Measurements from ENCODE around the gene JPH2. TPM values are rescaled to one million over a fixed set of nuclear protein-coding genes. Genes with fewer than 3 reads are reported as not detected.
A peak's percentile ranks its signal among the peaks of the same experiment; 100 is the strongest.

Gene JPH2
- total RNA-seq, 1 experiment from 2014 or later: 9.9 TPM

DNA sequence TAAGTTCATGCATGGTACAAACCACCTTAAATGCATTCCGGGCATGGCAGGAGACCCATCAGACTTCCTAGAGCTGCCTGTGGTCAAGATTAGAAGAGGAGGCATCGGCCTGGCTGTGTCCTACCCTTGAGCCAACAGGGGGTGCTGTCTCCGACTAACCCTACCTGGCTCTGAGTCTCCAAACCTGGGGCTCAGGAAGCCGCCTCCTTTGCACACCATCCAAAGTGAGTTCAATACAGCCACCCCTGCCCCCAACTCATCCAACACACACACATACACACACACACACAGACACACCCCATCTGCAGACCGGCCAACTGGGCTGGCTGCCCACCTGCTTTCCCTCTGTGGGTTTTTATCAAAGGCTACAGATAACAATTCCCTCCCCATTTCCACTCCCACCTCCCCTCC, 77.0 kb downstream of the JPH2 start:
- Histone ChIP-seq H3K4me3 (no peak overlapping the region), H3K27me3 (no peaks in the 10 kb centered on the region), H3K36me3 (no peaks in the 10 kb centered on the region), H3K9me3 (peaks cover 17% of the 10 kb centered on the region)
- DNase-seq: no peak

- DNase-seq: no peak
- Histone ChIP-seq H3K27me3 (peaks cover 8% of the 10 kb centered on the region; the same call in 1 of the 2 replicates), H3K9me3 (peaks cover 17% of the 10 kb centered on the region), H3K4me3 (no peak overlapping the region), H3K36me3 (no peaks in the 10 kb centered on the region)
These were observed 80.4 kb downstream of the JPH2 start for GRCh38 chr20:44106615-44107014.

GRCh38 chr20:44104798-44105517, 82.0 kb downstream of the JPH2 start:
- Histone ChIP-seq H3K36me3 (no peaks in the 10 kb centered on the region), H3K27me3 (peaks cover 8% of the 10 kb centered on the region; the same call in 1 of the 2 replicates), H3K9me3 (peaks cover 17% of the 10 kb centered on the region), H3K4me3 (no peak overlapping the region)
- DNase-seq: peak; percentile 83

DNA sequence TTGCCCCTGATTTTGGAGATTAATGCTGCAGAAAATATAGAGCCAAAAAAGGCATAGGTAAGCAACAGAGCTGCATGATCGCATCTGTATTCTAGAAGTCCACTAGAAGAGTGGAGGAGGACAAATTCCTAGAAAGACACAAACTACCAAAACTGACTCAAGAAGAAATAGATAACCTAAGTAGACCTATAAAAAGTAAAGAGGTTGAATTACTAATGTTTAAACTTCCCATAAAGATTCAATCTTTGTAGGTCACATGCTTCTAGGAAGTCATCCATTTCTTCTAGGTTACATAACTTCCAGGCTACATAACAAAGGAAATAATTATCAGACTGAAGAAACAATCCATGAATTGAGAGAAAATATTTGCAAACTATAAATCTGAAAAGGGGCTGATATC, 84.4 kb downstream of the JPH2 start:
- H3K27me3 ChIP-seq: peaks cover 8% of the 10 kb centered on the region; the same call in 1 of the 2 replicates
- no peak for DNase-seq
- H3K9me3 ChIP-seq: peaks cover 4% of the 10 kb centered on the region; the same call in 1 of the 2 replicates
- H3K4me3 ChIP-seq: no peak overlapping the region
- no peaks in the 10 kb centered on the region for H3K36me3 ChIP-seq

- no peaks in the 10 kb centered on the region; the same call in 1 of the 2 replicates for H3K9me3 ChIP-seq
- H3K4me3 ChIP-seq: no peak overlapping the region
- no peaks in the 10 kb centered on the region for H3K36me3 ChIP-seq
- DNase-seq: no peak
- H3K27me3 ChIP-seq: peaks cover 8% of the 10 kb centered on the region; the same call in 1 of the 2 replicates
These were observed 87.2 kb downstream of the JPH2 start for GRCh38 chr20:44099832-44100231.

- H3K36me3 ChIP-seq: no peaks in the 10 kb centered on the region
- DNase-seq: no peak
- no peaks in the 10 kb centered on the region; the same call in 1 of the 2 replicates for H3K9me3 ChIP-seq
- no peak overlapping the region for H3K4me3 ChIP-seq
- H3K27me3 ChIP-seq: peaks cover under 1% of the 10 kb centered on the region; the same call in 1 of the 2 replicates
These were observed 88.3 kb downstream of the JPH2 start for GRCh38 chr20:44098657-44099056.

GRCh38 chr20:44098256-44098630, 88.7 kb downstream of the JPH2 start:
- Histone ChIP-seq H3K4me3 (no peak overlapping the region), H3K9me3 (no peaks in the 10 kb centered on the region; the same call in 1 of the 2 replicates), H3K36me3 (no peaks in the 10 kb centered on the region), H3K27me3 (no peaks in the 10 kb centered on the region)
- no peak for DNase-seq

GRCh38 chr20:44097521-44098255, 89.3 kb downstream of the JPH2 start:
- no peaks in the 10 kb centered on the region; the same call in 1 of the 2 replicates for H3K9me3 ChIP-seq
- no peaks in the 10 kb centered on the region for H3K27me3 ChIP-seq
- H3K4me3 ChIP-seq: no peak overlapping the region
- peak; percentile 46 for DNase-seq
- H3K36me3 ChIP-seq: no peaks in the 10 kb centered on the region

DNA sequence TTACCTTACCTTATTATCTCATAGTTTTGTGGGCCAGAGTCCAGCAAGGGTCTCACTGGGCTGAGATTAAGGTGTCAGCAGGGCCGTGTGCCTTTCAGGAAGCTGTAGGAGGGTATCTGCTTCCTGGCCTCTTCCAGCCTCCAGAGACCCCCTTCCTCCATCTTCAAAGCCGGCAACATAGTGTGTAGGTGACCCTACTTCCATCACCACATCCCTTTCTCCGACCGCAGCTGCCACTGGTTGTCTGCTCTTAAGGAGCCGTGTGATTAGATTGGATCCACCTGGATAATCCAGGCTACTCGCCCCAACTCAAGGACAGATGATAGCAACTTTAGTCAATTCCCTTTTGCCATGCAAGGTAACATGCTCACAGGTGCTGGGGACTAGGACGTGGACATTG, 91.2 kb downstream of the JPH2 start:
- H3K27me3 ChIP-seq: no peaks in the 10 kb centered on the region
- H3K4me3 ChIP-seq: no peak overlapping the region
- H3K9me3 ChIP-seq: no peaks in the 10 kb centered on the region
- H3K36me3 ChIP-seq: no peaks in the 10 kb centered on the region
- no peak for DNase-seq

DNA sequence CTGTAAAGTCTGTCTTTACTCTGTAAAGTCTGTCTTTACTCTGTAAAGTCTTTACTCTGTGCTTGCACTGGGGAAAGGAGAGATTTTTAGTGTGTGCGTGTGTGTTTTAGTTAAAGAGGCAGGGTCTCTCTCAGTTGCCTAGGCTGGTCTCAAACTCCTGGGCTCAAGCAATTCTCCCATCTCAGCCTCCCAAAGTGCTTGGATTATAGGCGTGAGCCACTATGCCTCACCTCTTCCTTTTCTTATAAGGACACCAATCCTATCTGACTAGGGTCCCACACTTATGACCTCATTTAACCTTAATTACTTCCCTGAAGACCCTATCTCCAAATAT, 93.8 kb downstream of the JPH2 start:
- no peaks in the 10 kb centered on the region for H3K9me3 ChIP-seq
- no peak for DNase-seq
- H3K27me3 ChIP-seq: no peaks in the 10 kb centered on the region
- no peaks in the 10 kb centered on the region for H3K36me3 ChIP-seq
- no peak overlapping the region for H3K4me3 ChIP-seq

- DNase-seq: no peak
- no peaks in the 10 kb centered on the region for H3K36me3 ChIP-seq
- no peak overlapping the region for H3K4me3 ChIP-seq
- no peaks in the 10 kb centered on the region for H3K9me3 ChIP-seq
- no peaks in the 10 kb centered on the region for H3K27me3 ChIP-seq
These were observed 94.3 kb downstream of the JPH2 start for GRCh38 chr20:44092551-44093248.

GRCh38 chr20:44091026-44091425, 96.0 kb downstream of the JPH2 start:
- Histone ChIP-seq H3K27me3 (no peaks in the 10 kb centered on the region), H3K9me3 (no peaks in the 10 kb centered on the region), H3K4me3 (no peak overlapping the region), H3K36me3 (no peaks in the 10 kb centered on the region)
- no peak for DNase-seq

GRCh38 chr20:44089987-44090674, 96.9 kb downstream of the JPH2 start:
- H3K27me3 ChIP-seq: no peaks in the 10 kb centered on the region

DNA sequence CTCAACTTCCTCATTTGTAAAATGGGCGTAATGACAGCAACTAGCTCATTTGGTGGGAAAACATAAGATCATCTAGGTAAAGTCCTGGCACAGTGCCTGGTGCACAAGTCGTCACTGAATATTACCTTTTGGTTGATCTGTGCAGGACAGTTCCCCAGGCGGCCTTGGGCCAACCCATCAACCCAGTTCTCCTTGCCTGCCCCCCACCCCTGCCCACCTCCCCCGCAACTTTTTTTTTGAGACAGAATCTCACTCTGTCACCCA, 99.2 kb downstream of the JPH2 start:
- Histone ChIP-seq H3K9me3 (no peaks in the 10 kb centered on the region), H3K4me3 (no peak overlapping the region), H3K36me3 (no peaks in the 10 kb centered on the region), H3K27me3 (no peaks in the 10 kb centered on the region)
- no peak for DNase-seq

More at GRCh38 chr20:44089987-44090674, 96.9 kb downstream of the JPH2 start:
- H3K36me3 ChIP-seq: no peaks in the 10 kb centered on the region
- DNase-seq: peak; percentile 49
- H3K4me3 ChIP-seq: no peak overlapping the region
- H3K9me3 ChIP-seq: no peaks in the 10 kb centered on the region

DNA sequence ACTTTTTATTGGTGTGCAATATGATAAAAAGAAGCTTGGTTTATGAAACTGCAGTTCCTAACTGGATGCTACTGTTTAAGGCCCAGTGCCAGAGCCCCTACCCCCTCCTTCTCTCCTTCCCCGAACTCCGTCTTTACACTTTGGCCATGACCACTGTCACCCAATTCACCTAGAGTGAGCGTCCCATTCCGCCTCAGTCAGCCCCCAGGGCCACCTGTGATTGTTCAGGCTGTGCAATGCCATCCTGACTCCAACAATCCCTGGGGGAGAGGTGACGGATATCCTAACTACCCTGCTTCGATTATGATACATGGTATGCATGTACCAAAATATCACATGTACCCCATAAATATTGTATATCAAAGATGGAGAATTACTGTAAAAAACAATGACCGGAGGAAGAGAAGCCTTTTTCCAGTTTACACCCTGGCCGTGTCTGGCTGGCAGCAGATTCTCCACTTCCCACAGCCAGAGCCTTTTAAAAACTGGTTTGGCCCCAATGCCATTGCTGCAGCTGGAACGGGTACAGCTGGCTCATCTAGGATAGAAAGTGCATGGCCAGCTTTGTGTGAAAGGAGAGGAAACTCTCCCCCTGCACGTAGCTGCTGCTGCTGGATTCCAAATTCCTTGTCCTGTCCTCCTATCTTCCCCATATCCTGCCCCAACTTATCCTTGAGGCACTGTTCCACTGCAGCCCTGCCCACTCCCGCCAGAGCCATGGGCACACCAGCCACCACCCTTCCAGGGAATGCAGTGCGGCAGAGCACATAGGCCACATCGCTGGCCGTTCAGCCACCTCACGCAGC, 99.7 kb downstream of the JPH2 start:
- H3K9me3 ChIP-seq: no peaks in the 10 kb centered on the region
- H3K27me3 ChIP-seq: no peaks in the 10 kb centered on the region
- peak; percentile 70 for DNase-seq

More for the DNA sequence above, 99.7 kb downstream of the JPH2 start:
- no peaks in the 10 kb centered on the region for H3K36me3 ChIP-seq
- H3K4me3 ChIP-seq: no peak overlapping the region

Measured in MG63 (cell line).